Testis (tissue), 3 donors: Measurements from ENCODE around the gene SLC19A1. TPM values are rescaled to one million over a fixed set of nuclear protein-coding genes. Genes with fewer than 3 reads are reported as not detected.

Source experiments
- DNase-seq: peaks from one replicate; pipeline ENCODE4 v3.0.0-alpha.2; 2019
- H3K27ac ChIP-seq, 2 donors: fragments of 200-600 bp; sonication (generic); one replicate each; pipeline ENCODE4 v1.5.1; 2019
- H3K27me3 ChIP-seq: fragments of 200-600 bp; sonication (generic); one replicate; pipeline ENCODE4 v1.5.1; 2019
- H3K36me3 ChIP-seq: fragments of 200-600 bp; sonication (generic); one replicate; pipeline ENCODE4 v1.5.1; 2017; ENCODE audit warnings: low read depth; ENCODE audit errors: missing control alignments
- H3K4me1 ChIP-seq: fragments of 200-600 bp; sonication (generic); one replicate; pipeline ENCODE4 v1.5.1; 2019
- H3K4me3 ChIP-seq, 2 donors: fragments of 200-600 bp; sonication (generic); one replicate each; pipeline ENCODE4 v1.5.1; 2017 to 2019
- H3K9me3 ChIP-seq: fragments of 200-600 bp; sonication (generic); one replicate; pipeline ENCODE4 v1.5.1; 2017
- POLR2A ChIP-seq: fragments of 450-650 bp; IDR thresholded peaks from one replicate; pipeline ENCODE4 v1.6.1; 2017; ENCODE audit warnings: antibody characterized with exemption, mild to moderate bottlenecking, moderate library complexity
- WGBS, 2 donors: methylation state at CpG; one replicate each; pipeline ENCODE4 v1.1.5; 2018; 5-methylcytosine and 5-hydroxymethylcytosine counted together
- intact Hi-C: fragments of 100-400 bp; cut with DNase I; formaldehyde crosslinking; loops from one replicate; pipeline ENCODE4 v1.15.1; 2023; ENCODE audit warnings: low total_unique reads
- polyA plus RNA-seq: library from polyadenylated mRNA; stranded (reverse); fragments of 350-450 nt; fragmentation: Illumina TruSeq; extraction: RNeasy Lipid Tissue Mini Kit (QIAGEN cat#74804); gene quantifications from one replicate; pipeline ENCODE4 v1.2.3, GENCODE V29; 2014; ENCODE audit warnings: low read depth, low replicate concordance; ENCODE audit not compliant: insufficient read depth
- total RNA-seq, 2 donors: library from RNA; depleted of rRNA; stranded (reverse); fragments of >200 nt; gene quantifications; one replicate each; pipeline ENCODE4 v1.2.3, GENCODE V29; 2016
- TF ChIP-seq, protein P1 (sequence below), 3 experiments: fragments of 450-650 bp in 2 of 3; fragments of 200-600 bp in 1 of 3; sonication (generic) in 1 of 3; IDR thresholded peaks; one replicate each; pipeline ENCODE4 v1.5.1; 2016 to 2019; ENCODE audit warnings: antibody characterized with exemption in 3 of 3, mild to moderate bottlenecking in 2 of 3, moderate library complexity in 1 of 3

SLC19A1 gene
- total and polyA plus RNA-seq, 3 donors from 2014 or later = 5.5 to 17.4 (median 15.7) TPM

DNA sequence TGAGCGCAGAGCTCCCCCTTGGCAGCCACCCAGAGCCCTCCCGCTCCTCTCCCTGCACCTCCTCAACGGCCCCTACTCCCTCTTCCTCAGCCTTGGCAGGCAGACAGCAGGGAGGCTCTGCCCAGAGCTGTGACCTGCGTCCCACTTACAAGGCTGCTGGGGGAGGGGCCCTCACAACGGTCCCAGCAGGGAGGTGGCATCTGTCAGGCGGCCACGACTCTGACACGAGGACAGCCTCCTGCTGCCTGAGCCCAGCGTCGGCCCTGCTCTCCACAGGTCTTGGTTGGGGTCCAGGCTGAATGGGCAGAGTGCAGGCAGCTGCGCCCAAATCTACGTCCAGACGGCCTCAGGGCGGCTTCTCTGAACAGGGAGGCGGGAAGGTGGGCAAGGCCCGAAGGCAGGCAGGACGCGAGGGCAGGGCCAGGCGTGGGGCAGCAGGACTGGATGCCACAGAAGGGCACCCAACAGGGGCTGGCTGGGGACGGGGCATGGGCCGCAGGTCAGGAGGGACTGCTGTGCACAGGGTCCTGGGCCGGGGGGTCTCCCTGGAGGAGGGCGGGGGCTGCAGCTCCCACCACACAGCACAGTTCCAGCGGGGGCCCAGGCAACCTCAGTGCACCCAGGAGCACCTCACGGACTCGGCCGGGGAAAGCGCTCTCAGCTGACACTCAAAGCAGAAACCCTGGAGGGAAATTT, 7.5 kb downstream of the SLC19A1 start:
- intact Hi-C loops = no loop called here
- Histone ChIP-seq H3K4me3 (no peak overlapping the region), H3K4me1 (peaks cover 17% of the 10 kb centered on the region), H3K36me3 (no peaks in the 10 kb centered on the region), H3K27me3 (no peaks in the 10 kb centered on the region), H3K27ac (no peak overlapping the region), H3K9me3 (no peaks in the 10 kb centered on the region)
- peak; percentile 41 for DNase-seq
- 70 to 96% methylated on average over 12 to 28 of the region's 28 CpGs for WGBS, 2 donors
- TF ChIP-seq, protein P1, sequence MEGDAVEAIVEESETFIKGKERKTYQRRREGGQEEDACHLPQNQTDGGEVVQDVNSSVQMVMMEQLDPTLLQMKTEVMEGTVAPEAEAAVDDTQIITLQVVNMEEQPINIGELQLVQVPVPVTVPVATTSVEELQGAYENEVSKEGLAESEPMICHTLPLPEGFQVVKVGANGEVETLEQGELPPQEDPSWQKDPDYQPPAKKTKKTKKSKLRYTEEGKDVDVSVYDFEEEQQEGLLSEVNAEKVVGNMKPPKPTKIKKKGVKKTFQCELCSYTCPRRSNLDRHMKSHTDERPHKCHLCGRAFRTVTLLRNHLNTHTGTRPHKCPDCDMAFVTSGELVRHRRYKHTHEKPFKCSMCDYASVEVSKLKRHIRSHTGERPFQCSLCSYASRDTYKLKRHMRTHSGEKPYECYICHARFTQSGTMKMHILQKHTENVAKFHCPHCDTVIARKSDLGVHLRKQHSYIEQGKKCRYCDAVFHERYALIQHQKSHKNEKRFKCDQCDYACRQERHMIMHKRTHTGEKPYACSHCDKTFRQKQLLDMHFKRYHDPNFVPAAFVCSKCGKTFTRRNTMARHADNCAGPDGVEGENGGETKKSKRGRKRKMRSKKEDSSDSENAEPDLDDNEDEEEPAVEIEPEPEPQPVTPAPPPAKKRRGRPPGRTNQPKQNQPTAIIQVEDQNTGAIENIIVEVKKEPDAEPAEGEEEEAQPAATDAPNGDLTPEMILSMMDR (IDR thresholded peaks at IDR 0.05) = no peak
- no peak for TF ChIP-seq POLR2A

DNA sequence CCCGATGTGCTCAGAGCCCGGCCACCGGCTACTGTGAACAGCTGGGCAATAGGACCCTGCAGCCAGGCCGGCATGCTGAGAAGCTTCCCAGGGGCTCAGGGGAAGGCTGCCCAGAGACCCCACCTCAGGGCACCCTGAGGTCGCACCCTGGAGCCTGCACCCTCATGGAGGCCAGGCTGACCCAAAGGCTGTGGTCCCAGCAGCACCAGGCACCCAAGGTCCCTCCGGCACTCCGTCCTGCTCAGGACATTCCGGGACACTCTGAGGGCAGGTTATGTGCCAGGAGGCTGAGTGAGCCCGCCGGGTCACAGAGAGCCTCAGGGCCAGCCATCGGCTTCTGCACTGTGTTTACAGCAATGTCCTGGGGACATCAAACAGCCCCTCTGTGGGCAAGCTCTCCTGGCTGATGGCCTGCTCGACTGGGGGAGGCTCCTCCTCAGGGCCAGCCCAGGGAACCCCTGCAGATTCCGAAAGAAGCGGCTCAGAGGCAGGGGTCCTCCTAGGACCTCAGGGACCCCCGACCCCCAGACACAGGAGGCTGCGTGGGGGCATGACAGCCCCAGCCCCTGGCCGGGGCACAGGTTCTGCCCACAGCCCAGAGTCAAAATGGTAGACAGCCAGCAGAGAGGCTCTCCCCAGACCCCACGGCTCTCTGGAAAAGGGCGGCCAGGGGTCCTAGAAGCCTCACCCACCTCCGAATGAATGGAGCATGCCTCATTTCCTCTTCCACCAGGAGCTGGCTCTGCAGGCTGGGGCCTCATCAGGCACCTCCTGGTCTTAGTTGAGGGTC, 8.2 kb downstream of the SLC19A1 start:
- H3K27ac ChIP-seq = no peak overlapping the region
- TF ChIP-seq, protein P1 (IDR thresholded peaks at IDR 0.05) = no peak
- TF ChIP-seq POLR2A = no peak
- H3K36me3 ChIP-seq = no peaks in the 10 kb centered on the region
- H3K9me3 ChIP-seq = no peaks in the 10 kb centered on the region
- intact Hi-C loops = no loop called here
- DNase-seq = no peak
- peaks cover 17% of the 10 kb centered on the region for H3K4me1 ChIP-seq
- no peak overlapping the region for H3K4me3 ChIP-seq
- no peaks in the 10 kb centered on the region for H3K27me3 ChIP-seq
- WGBS, 2 donors = 77 to 78% methylated on average over 6 to 20 of the region's 20 CpGs

DNA sequence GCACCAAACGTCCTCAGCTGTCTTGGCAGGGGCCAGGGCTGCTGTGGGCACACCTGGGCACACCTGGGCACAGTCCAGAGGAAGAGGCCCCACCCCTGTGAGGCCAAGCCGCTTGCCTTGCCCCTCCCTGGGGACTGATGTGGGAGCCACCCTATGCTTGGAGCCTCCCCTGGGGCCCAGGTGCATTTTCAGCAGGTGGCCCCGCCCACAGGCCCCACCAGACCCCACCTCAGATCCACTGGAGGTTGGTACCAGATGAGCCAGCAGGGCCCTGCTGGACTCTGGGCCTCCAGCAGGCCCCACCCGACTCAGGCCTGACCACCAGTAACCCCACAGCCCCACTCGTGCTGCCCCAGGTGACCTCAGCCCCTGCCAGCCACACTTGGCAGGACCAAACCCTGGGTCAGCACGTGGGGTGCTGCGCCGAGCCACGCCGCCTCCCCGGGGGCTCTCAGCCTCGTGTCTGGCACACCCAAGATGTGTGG, 8.8 kb downstream of the SLC19A1 start:
- peaks cover 17% of the 10 kb centered on the region for H3K4me1 ChIP-seq
- TF ChIP-seq POLR2A = no peak
- TF ChIP-seq, protein P1 (IDR thresholded peaks at IDR 0.05) = no peak
- 77 to 84% methylated on average over 3 to 12 of the region's 12 CpGs for WGBS, 2 donors
- no peak overlapping the region for H3K4me3 ChIP-seq
- no peaks in the 10 kb centered on the region for H3K27me3 ChIP-seq
- no peak overlapping the region for H3K27ac ChIP-seq
- DNase-seq = no peak
- H3K9me3 ChIP-seq = no peaks in the 10 kb centered on the region
- intact Hi-C loops = no loop called here
- H3K36me3 ChIP-seq = no peaks in the 10 kb centered on the region

DNA sequence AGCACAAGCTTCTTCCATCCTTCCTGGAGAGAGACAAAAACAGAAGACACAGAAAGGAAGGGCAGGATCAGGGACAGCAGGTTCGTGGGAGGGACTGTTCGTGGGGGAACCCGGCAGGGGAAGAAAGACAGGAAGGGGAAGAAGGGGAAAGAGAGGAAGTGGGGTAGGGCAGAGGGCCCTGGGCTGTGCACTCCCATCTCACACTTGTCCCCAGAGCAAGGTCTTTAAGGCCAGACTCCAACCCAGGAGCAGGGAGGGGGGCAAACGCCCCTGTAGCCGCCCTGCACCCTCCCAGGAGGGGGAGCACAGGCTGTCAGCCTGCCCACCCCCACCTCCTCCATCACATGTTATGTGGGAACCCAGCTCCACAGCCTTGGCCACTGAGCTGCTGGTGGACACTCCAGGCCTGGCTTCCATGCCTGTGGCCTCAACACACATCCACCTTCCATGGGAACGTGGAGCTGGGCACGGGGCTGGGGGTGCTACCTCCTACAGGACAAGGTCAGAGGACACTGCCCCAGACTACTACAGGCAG, 9.3 kb downstream of the SLC19A1 start:
- Histone ChIP-seq H3K4me1 (peaks cover 17% of the 10 kb centered on the region), H3K4me3 (no peak overlapping the region), H3K36me3 (no peaks in the 10 kb centered on the region), H3K27ac (no peak overlapping the region), H3K9me3 (no peaks in the 10 kb centered on the region), H3K27me3 (no peaks in the 10 kb centered on the region)
- intact Hi-C loops = no loop called here
- DNase-seq = no peak
- TF ChIP-seq, protein P1 (IDR thresholded peaks at IDR 0.05) = no peak
- no peak for TF ChIP-seq POLR2A
- WGBS, 2 donors = 67 to 79% methylated on average over 7 of the region's 7 CpGs
